K562 (cell line): ENCODE measurements around the gene WDR18. TPM values are rescaled to one million over a fixed set of nuclear protein-coding genes. Genes with fewer than 3 reads are reported as not detected.

Experiments used
- FOXK2 ChIP-seq, 2 experiments: fragments of 450-650 bp; IDR thresholded peaks in 1 of 2; conservative IDR thresholded peaks in 1 of 2; 2 replicates each; pipeline ENCODE4 v1.6.1; 2016; ENCODE audit warnings: low read depth in 2 of 2, mild to moderate bottlenecking in 1 of 2
- KAT7 ChIP-seq: sonication (generic); formaldehyde crosslinking; IDR thresholded peaks from 2 replicates; pipeline ENCODE4 v1.8.0; 2022; ENCODE audit warnings: missing genetic modification reagents, mild to moderate bottlenecking, borderline replicate concordance
- OTX1 ChIP-seq: fragments of 450-650 bp; formaldehyde crosslinking; IDR thresholded peaks from 2 replicates; pipeline ENCODE4 v1.4.0; 2022; ENCODE audit warnings: mild to moderate bottlenecking
- RBM25 ChIP-seq: fragments of 200-400 bp; formaldehyde crosslinking; IDR thresholded peaks from 2 replicates; pipeline ENCODE4 v1.6.1; 2018; ENCODE audit warnings: low read length, low read depth, moderate library complexity; ENCODE audit not compliant: severe bottlenecking
- SLC30A9 ChIP-seq: fragments of 250-450 bp; sonication (Bioruptor Pico); IDR thresholded peaks from 2 replicates; pipeline ENCODE4 v1.8.0; 2022; ENCODE audit warnings: mild to moderate bottlenecking, moderate library complexity
- STAT6 ChIP-seq: sonication (generic); formaldehyde crosslinking; IDR thresholded peaks from 2 replicates; pipeline ENCODE4 v1.8.1; 2023; ENCODE audit warnings: mild to moderate bottlenecking, missing genetic modification reagents
- U2AF2 ChIP-seq: fragments of 200-400 bp; formaldehyde crosslinking; optimal IDR thresholded peaks from 2 replicates; pipeline ENCODE3; 2017; ENCODE audit warnings: low read depth, mild to moderate bottlenecking, low read length
- ZBTB26 ChIP-seq: fragments of 450-650 bp; formaldehyde crosslinking; IDR thresholded peaks from 2 replicates; pipeline ENCODE4 v1.4.0; 2022; ENCODE audit warnings: missing genetic modification characterization
- ZKSCAN8 ChIP-seq: fragments of 200-800 bp; sonication (Bioruptor generic); IDR thresholded peaks from 2 replicates; pipeline ENCODE4 v1.6.1; 2016; ENCODE audit warnings: missing genetic modification characterization, missing compliant biosample characterization
- ZNF263 ChIP-seq: sonication (generic); formaldehyde crosslinking; IDR thresholded peaks from 2 replicates; pipeline ENCODE4 v1.8.0; 2022; ENCODE audit warnings: mild to moderate bottlenecking, missing genetic modification reagents, borderline replicate concordance
- ZNF407 ChIP-seq: fragments of 450-650 bp; IDR thresholded peaks from 2 replicates; pipeline ENCODE4 v1.6.1; 2016; ENCODE audit warnings: low read depth
- ZNF764 ChIP-seq: fragments of 250-450 bp; sonication (Bioruptor Pico); IDR thresholded peaks from 2 replicates; pipeline ENCODE4 v1.4.0; 2020; ENCODE audit warnings: low read depth, mild to moderate bottlenecking, moderate library complexity
- polyA plus RNA-seq, 8 experiments: library from polyadenylated mRNA; depleted of rRNA in 4 of 8; stranded (reverse) in 5 of 8; unstranded in 3 of 8; fragments of >200 nt; fragmentation: Nextera tagmentation in 2 of 8; fragmentation: Illumina TruSeq in 1 of 8; extraction: Ambion mirVana in 2 of 8; extraction: Trizol in 1 of 8; gene quantifications; 2 replicates each; pipeline versions ENCODE4 v1.2.1 to v1.2.3, GENCODE V29; 2011 to 2014; ENCODE audit warnings: inconsistent platforms in 1 of 8, missing spikeins in 1 of 8
- total RNA-seq, 7 experiments: library from RNA; depleted of rRNA in 6 of 7; stranded (reverse); fragments of >200 nt in 6 of 7; fragmentation: Illumina TruSeq in 2 of 7; extraction: Trizol in 2 of 7; gene quantifications; 2 replicates each; pipeline versions ENCODE4 v1.2.1 to v1.2.3, GENCODE V29; 2011 to 2021; ENCODE audit warnings: low replicate concordance in 1 of 7

WDR18 gene
- total and polyA plus RNA-seq, 9 of the 15 experiments (the other 6 are each of a cell fraction or from before 2014, with no cell fraction given), result 0.65 to 181 (median 30.1) TPM

GRCh38 chr19:1025960-1026782, 42.0 kb downstream of the WDR18 start, which contains the start of gene CNN2 (continued):
- TF ChIP-seq STAT6 (no peak), ZKSCAN8 (no peak), FOXK2 (conservative IDR thresholded peaks at IDR 0.05 in 1 of 2, IDR thresholded peaks at IDR 0.05 in 1 of 2; ENCODE audit: low read depth in 2 of 2) (no peak), KAT7 (CRISPR knock-in tag) (no peak), RBM25 (peak; percentile 72), OTX1 (no peak), ZNF407 (no peak), ZNF263 (CRISPR knock-in tag) (0 out of 2 replicates have a peak, but pooled peaks have one; percentile 67), SLC30A9 (no peak), ZNF764 (CRISPR knock-in tag) (no peak), ZBTB26 (CRISPR knock-in tag) (no peak), U2AF2 (no peak)
